Loucy (cell line): ENCODE measurements around the gene SBDS.

Experiments
- CTCF ChIP-seq: fragments of 200-600 bp; sonication (generic); conservative IDR thresholded peaks from 2 replicates; pipeline ENCODE4 v1.5.1; 2014; ENCODE audit warnings: mild to moderate bottlenecking, antibody characterized with exemption, low read length
- EZH2phosphoT487 ChIP-seq: fragments of 200-600 bp; IDR thresholded peaks from 2 replicates; pipeline ENCODE4 v1.6.1; 2018; ENCODE audit warnings: antibody characterized with exemption, mild to moderate bottlenecking, moderate library complexity, borderline replicate concordance

- no peak for TF ChIP-seq CTCF
- no peak for TF ChIP-seq EZH2phosphoT487
These were observed 37.9 kb upstream of the SBDS start for GRCh38 chr7:67033251-67033650.
